ENCODE data around the gene SLX9.
A peak's percentile ranks its signal among the peaks of the same experiment; 100 is the strongest.
"Not testable (repeated sequence)": the region's sequence is repeated elsewhere in the genome, so short reads cannot be mapped to it uniquely, and the experiment has no call there.

SLX9 gene

DNA sequence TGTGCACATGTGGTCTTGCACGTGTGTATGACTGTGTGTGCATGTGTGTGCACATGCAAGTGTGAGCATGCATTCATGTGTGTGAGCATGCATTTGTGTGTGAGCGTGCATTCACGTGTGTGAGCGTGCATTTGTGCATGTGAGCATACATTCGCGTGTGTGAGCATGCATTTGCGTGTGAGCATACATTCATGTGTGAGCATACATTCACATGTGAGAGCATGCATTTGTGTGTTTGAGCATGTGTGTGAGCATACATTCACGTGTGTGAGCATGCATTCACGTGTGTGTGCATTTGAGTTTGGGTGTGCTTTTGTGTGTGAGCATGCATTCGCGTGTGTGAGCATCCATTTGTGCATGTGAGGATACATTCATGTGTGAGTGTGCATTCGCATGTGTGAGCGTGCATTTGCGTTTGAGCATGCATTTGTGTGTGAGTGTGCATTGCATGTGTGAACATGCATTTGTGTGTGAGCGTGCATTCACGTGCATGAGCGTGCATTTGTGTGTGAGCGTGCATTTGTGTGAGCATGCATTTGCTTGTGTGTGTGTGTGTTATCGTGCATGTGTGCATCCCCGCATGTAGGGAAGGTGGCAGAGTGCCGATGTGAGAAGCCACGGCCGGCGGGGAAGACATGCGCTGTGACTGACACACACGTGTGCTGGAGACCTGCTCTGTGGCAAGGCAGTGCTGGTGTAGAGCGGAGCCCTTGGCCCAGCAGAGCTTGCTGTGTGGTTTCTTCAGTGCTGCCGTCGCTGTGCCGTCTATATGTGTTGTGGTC is 37.4 kb upstream of the SLX9 start:
- DNase-seq (ENCODE audit: low read depth in 2 of 2): no peak

DNA sequence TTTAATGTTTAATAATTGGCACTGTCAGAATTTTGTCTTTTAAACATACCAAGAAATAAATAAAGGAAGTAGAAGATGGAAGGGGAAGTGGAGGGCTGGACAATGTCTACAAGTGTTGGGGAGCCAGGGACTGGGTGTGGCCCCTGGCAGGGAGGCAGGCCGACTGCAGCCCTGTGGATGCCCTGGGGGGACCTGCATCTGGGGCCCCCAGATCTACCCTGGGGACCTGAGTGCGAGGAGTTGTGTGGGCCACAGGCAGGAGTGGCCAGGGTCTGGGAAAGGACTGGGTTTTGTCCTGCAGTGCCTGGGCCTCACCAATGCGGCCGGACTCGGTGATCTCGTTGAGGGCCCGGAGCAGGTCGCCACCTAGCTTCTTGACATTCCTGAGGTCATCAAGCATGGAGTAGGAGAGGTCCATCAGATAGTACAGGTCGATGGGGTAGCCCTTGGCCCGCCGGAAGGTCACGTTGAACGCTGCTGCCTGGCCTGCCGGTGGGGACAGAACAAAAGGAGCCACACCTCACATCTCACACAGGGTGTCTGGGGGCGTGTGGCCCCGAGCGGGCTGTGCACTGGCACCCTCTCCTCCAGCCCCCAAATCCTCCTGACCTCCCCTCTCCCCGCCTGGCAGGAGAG is 36.7 kb upstream of the SLX9 start:
- no peak for DNase-seq (ENCODE audit: low read depth in 2 of 2)

DNA sequence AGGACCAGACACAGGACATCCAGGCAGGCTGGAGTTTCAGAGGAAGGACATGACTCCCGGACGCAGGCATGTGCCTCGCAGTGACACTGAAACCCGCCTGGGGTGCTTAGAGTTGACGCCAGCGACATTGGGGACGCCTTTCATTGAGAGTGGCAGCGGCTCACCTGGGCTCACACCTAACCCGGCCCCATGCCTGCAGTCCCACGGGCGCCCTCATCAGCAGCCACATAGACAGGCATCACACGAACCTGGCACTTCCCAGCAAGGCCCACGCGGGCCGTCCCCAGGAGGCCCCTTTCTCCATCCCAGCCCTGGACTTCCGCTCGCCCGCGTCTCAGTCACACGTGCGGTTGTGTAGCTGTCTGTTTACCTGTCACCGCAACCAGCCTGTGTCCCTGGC is 36.1 kb upstream of the SLX9 start:
- no peak for DNase-seq (ENCODE audit: low read depth in 2 of 2)

DNA sequence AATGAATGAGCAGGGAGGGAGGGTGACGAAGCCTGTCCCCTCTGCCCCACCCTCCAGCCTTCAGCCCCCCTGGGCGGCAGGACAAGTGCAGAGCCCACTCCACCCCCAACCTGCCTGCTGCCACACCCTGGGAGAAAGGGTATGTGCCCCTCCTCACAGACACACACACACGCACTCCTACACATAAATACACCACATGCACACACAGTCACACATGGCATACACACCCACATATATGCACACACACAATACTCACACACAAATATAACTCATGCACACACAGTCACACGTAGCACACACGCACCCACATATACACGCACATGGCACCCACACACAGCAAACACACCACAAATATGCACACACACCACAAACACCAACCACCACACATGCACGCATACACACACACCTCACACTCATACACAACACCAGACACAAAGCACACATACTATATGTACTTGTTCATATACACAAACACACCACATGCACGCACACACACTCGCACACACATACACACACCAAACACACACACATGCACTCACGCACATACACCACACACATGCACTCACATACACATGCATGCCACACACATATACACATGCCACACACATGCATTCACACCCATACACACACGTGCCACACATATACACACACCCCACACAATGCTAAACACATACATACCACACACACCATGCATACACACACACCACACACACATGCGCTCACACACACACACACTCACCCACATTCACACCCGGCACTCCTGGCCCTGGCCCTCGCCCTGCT is 35.5 kb upstream of the SLX9 start:
- no peak for DNase-seq (ENCODE audit: low read depth in 2 of 2)

DNA sequence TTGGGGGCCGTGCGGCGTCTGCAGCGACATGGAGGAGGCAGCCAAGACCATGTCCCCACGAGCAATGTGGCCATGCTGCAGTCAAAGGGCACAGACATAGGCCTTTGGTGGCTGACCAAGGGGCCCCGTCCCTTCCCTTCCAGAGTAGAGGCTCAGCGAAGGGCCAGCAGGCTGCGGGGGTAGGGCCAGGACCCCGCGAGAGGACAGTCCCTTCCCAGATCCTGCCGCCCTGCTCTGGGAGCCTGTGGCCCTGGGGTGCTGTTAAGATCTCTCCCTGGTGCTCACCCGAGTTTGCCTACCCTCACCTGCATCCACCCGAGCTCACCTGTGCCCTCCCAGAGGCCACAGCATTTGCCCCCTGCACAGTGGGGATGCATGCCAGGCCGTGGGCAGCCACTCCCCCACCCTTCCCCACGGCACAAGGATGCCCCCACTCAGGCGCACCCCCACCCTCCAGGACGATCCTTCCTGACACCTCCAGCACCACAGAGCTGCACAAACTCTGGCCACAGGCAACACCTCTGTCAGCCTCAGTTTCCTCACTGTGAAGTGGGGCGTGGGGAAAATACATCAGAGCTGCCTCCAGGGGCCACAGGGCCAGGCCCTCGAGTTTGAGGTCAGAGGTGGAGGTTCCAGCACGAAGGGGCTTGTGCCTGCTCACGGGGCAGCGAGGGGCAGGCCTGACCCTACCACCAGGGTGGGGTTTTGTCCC is 34.7 kb upstream of the SLX9 start:
- no peak for DNase-seq (ENCODE audit: low read depth in 2 of 2)

DNA sequence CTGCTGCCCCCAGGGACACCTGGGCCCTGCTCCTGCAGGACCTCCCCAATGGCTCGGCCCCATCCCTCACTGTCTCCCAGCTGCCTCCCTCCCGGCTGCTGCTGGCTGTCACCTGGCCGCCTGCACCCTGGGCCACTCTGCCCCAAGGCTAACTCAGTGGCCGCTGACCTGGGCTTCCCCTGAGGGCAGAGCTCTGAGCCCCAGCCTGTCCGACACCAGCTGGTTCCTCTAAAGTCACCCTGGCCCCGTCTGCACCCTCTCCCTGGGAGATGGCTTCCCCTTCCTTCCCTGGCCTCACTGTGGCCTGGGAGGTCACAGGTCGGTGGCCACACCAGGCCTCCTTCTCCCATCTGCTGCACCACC is 34.1 kb upstream of the SLX9 start:
- no peak for DNase-seq (ENCODE audit: low read depth in 2 of 2)

DNA sequence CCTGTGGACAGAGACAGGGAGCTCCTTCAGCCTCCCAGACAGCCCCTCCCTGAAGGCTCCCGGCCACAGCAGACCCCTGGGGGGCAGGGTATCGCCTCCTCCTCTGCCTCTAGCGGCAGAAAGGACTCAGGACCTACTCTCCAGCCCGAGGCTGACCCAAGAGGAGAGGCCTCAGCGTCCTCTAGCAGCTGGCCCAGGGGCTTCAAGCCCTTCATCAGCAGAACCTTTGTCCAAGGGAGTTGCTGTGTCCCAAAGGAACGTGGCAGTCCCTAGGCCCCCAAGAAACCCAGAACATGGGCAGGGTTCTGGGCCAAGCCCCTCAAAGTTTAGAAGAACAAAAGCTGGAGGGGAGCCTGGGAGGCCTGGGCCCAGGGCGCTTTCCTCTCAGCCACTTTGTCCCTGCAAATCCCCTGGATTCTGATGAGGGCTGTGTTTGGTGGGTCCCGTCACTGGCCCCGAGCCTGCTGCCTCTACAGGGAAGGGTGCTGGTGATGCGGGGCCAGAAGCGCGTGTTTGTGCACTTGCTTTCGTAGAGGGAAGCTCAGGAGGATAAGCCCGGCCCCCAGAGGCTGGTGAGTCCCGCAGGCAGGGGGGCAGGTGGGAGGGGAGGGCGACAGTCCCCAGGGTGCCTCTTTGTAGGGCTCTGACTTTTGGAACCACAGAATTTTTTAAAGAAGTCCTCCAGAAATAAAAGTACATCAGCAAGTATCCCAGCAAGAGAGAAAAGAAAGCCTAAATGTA is 32.4 kb upstream of the SLX9 start:
- DNase-seq (ENCODE audit: low read depth in 2 of 2): no peak

DNA sequence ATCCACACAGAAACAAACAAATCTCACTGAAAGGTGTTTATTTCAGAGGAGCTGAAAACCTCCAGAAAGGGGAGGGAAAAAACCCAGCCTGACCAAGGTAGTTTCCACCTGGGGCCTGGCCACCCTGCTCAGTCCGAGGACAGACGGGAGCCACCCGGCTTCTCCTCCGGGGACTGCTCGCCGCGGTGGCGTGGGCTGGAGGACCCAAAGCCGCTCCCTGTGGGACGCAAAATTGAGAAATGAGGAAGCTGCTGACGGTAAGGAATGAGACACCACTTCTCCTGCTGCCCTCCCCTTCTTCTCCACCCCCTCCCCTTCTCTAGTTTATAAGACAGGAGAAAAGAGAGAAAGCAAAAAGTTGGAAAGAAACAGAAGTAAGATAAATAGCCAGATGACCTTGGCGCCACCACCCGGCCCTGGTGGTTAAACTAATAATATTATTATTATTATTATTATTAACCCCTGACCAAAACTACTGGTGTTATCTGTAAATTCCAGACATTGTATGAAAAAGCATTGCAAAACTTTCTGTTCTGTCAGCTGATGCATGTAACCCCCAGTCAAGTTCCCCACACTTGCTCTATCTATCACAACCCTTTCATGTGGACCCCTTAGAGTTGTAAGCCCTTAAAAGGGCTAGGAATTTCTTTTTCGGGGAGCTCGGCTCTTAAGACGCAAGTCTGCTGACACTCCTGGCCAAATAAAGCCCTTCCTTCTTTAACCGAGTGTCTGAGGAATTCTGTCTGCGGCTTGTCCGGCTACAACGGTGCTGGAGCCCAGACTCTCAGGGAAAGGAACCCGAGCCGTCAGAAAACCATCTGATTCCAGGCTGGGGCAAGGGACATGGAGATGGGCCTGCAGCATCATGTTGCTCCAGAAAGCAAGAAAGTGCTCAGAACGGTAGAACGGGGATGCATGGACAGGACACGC is 31.6 kb upstream of the SLX9 start:
- DNase-seq (ENCODE audit: low read depth in 2 of 2): no peak

DNA sequence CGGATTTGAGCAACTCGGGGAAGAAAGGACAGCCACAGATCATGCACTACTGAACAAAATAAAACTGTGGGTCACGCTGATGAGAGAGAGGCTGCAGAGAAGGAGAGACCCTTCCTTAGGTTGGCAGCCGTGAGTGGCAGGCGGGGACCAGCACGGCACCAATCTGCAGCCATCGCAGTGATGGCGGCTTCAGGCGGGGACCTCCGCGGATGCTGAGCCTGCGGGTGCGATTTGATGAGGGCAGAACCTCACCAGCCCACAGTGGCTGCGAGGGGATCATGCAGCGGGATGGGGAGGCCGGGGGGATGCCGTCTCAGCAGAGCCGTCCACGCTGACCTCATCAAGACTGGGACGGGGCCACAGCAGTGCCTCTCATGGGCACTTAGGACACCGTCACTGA is 30.9 kb upstream of the SLX9 start:
- DNase-seq (ENCODE audit: low read depth in 2 of 2): no peak

DNA sequence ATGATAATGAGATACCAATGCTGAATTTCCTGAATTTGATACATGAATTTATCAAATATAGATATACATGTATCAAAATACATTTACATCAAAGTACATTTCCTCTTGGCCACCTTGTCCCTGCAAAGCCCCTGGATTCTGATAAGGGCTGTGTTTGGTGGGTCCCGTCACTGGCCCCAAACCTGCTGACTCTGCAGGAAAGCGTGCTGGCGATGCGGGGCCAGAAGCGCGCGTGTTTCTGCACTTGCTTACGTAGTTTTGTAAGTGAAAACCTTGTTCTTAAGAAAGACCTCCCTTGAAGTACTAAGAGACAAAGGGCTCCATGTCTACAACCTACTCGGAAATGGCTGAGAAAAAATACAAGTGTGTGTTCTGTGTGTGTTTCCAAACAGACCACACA is 30.1 kb upstream of the SLX9 start:
- no peak for DNase-seq (ENCODE audit: low read depth in 2 of 2)

DNA sequence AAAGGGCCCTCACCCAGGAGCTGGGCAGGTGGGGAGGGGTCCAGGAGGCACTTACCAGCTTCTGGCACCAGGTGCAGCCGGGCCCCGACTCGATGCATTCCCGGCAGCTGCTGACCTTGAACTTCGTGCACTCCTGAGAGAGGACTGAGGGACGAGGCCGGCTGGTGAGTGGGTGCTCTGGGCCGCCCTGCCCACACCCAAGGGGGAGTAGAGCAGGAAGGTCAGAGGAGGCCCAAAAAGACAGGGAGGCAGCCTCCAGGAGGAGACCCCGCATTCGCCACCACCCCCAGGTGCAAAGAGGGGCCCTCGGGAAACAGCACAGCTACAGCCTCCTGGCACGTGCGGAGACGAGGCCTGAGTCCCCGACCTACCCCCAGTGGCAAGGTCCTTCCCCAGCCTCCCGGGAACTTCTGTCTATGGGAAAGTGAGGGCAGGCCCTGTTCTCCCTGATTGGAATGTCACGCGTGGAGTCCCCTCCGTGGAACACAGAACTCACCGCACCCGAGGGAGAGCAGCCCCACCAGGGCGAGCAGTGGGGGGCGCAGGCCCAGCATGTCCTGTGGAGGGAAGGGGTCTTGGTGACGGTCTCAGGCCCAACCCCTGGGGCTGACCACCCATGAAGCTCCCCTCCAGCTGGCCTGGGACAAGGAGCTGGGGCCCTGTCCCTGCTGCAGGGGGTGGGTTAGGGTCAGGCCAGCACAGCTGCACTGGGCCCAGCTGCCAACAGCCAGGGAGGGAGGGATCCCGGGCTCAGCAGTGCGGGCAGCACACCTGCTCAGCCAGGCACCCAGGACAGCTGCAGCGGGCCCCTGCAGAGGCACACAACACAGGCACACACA is 29.4 kb upstream of the SLX9 start:
- DNase-seq (ENCODE audit: low read depth in 2 of 2): no peak

DNA sequence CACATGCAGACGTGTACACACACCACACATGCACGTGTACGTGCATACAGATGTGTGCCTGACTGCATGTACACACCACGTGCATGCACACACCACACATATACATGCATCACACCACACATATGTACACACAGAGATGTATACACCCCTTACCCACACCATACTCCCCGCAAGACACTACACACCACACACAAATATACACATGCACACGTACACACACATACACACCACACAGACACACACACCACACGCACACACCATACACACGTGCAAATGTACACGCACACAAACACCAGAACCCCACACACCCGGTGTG is 28.8 kb upstream of the SLX9 start:
- DNase-seq (ENCODE audit: low read depth in 2 of 2): no peak

DNA sequence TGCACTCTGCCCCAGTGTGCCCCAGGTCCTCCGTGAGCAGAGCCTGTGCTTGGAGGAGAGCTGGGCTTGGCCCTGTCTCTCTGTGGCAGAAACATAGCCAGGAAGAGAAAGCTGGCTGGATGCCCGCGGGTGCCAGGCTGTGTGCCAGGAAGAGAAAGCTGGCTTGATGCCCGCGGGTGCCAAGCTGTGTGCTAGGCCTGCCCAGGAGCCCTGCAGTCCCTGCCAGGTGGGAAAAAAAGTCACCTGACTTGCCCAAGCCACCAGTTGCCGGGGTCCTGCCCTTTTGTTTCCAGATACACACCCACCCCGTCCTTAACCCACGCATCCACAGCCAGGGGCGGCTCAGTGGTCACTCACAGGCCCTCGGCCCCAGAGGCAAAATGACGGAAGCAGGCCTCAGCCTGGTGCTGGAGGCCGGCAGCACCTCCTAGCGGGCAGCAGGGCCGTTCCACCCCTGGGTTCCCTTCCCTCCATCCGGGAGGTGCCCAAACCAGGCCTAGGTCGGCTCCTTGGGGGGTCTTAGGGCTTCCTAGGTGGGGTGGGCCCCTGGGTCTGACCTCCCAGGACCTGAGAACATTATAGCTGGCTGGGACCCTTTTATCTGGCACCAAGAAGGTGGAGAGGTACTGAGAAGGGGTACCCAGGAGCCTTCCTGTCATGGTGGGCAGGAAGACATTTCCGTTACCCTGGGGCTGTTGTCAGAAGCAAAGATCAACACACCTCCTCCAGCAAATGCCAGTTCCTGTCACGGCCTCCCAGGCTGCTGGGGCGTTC is 28.3 kb upstream of the SLX9 start:
- peak in 1 of 2 donors; percentile 50 for DNase-seq (ENCODE audit: low read depth in 2 of 2)

DNA sequence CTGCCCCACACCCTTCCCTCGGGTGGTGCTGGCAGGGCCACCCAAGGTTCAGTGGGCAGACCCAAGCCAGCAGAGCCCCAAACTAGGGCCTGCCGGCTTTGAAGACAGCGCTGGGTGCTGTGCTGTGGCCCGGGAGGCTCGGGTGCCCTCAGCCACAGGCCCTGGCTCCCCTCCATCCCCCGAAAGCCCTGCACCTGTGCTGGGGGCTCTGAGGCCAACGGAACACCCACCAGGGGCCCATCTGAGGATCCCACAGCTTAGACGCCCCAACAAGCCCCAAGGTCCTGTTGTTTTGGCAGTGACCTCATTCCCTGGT is 27.7 kb upstream of the SLX9 start:
- no peak for DNase-seq (ENCODE audit: low read depth in 2 of 2)

DNA sequence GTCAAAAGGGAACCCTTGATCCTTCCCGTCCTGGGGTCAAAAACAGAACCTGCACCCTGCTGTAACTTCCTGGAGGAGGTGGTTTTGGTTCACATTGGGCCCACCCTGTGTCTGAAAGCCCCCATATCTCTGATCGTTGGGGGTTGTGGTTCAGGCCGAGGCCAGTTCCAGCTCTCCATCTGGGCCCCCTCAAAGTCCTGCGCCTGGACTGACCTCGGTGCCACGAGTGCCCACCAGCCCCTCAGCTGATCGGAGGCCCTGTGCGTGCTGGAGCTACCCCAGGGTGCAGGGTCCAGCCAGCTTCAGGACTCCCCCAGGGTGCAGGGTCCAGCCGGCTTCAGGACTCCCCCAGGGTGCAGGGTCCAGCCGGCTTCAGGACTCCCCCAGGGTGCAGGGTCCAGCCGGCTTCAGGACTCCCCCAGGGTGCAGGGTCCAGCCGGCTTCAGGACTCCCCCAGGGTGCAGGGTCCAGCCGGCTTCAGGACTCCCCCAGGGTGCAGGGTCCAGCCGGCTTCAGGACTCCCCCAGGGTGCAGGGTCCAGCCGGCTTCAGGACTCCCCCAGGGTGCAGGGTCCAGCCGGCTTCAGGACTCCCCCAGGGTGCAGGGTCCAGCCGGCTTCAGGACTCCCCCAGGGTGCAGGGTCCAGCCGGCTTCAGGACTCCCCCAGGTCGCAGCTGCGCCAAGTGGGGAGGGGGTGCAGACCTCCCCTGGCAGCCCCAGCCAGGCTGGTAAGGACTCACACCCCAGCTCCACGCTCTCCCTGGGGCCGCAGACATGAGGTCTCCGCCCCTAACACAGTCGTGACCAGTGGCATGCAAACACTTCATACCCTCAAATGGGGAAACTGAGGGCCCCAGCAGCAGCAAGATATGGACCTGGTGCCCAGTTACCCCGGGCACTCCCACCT is 27.1 kb upstream of the SLX9 start:
- not testable (repeated sequence) for DNase-seq (ENCODE audit: low read depth in 2 of 2)

DNA sequence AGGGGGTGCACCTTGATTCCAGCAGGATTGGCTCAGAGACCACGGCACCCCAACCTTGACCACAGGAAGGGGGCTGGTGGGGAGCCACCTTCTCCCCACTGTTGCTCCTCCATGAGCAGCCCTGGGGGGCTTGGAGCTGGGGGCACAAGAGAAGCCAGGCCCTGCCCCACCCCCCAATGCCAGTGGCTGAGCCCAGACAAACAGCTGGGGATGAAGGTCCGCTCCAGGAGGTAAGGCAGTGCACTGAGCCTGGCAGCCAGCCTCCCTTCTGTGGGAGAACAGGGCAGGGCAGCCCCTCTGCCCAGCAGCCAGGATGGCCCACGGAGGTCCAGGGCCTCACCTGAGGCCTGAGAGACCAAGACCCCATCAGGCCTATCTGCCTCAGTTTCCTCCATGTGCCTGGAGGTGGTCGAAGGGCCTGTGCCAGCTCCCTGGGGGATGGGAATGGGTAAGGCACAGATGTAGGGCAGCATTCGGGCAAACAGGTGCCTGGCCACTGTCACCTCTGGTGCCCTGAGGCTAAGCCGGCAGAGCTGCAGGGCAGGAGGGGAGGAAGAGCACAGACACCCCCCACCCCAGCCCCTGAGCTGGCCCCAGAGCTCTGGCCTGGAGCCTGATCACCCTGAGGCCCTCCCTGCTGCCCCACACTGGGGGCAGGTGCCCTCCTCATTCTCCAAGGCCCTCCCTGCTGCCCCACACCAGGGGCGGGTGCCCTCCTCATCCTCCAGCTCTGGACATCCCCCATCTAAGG is 26.2 kb upstream of the SLX9 start:
- DNase-seq (ENCODE audit: low read depth in 2 of 2): no peak

DNA sequence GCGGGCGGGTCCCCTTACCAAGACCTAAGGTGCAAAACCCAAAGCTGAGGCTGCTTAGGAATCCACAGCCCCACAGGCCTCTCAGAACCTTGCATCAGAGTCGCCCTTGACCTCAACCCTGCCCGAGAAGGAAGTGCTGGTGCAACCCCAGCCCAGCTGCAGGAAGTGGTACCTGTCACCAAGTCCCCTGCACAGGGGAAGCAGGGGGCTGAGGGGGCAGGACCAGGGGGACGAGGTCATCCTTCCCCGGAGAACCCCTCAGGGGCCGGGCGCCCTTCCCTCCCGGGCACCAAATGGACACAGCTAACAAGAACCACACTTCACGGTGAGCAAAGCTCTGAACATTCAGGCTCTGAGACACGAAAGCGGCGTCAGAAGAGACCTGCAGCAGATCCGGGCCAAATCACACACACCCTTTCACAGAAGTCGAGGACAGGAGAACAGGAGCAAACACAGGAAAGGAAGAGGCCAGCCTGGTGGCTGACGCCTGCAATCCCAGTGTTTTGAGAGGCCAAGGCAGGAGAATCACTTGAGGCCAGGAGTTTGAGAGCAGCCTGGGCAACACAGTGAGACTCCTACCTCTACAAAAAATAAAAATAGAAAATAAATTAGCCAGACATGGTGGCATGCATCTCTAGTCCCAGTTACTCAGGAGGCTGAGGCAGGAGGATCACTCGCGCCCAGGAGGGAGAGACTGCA is 25.5 kb upstream of the SLX9 start:
- peak in 1 of 2 donors; percentile 44 for DNase-seq (ENCODE audit: low read depth in 2 of 2)
